ENCODE data around the gene BLACAT1. TPM values are rescaled to one million over a fixed set of nuclear protein-coding genes. Genes with fewer than 3 reads are reported as not detected.

Gene BLACAT1
- total RNA-seq, 1 donor from 2014 or later = 0.07 TPM

DNA sequence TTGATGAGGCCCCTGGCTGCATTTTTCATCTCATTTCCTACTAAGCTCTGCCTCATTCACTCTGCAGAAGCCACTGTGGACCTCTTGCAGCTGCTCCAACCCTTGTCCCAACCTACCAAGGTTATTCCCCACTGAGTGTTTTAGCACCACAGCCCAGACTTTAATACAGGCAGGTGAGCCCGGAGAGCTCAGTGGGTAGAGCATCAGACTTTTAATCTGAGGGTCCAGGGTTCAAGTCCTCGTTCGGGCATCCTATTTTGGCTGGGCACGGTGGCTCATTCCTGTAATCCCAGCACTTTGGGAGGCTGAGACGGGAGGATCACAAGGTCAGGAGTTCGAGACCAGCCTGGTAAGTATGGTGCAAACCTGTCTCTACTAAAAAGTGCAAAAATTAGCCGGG, 18.1 kb upstream of the BLACAT1 start:
- peaks cover 23% of the 10 kb centered on the region for H3K27me3 Mint-ChIP-seq
- CTCF ChIA-PET = interaction anchor here (1.0 kb wide), 1 partner anchor 125 kb away, joined by 3 read pairs; no protein-coding TSS in a partner anchor

DNA sequence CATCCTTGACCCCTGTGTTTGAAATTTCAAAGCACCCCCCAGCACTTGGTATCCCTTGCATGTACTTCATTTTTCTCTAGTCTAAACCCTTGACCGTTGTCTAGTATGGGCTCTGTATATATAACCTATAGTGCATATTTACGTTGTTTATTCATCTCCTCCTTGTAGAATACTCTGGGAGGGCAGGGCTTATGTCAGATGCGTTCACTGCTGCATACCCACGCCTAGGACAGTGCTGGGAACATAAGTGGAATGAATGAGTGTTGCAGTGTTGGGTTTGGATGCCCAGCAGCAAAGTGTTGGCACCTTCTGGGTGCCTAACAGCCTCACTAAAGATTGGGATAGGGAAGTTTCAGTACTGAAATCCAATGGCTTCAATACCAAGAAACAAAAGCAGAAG, 17.6 kb upstream of the BLACAT1 start:
- Mint-ChIP-seq H3K9me3 (peaks cover 14% of the 10 kb centered on the region), H3K4me3 (no peak overlapping the region), H3K27ac (no peak overlapping the region), H3K27me3 (peaks cover 23% of the 10 kb centered on the region), H3K36me3 (ENCODE audit: low read depth) (no peaks in the 10 kb centered on the region), H3K4me1 (peaks cover 4% of the 10 kb centered on the region)
- intact Hi-C loops (cut with micrococcal nuclease) = no loop called here
- DNase-seq (no peak), ATAC-seq (ENCODE audit: low read depth) (no peak)
- CTCF ChIA-PET = interaction anchor here (1.0 kb wide), 1 partner anchor 124 kb away, joined by 3 read pairs; no protein-coding TSS in a partner anchor
- TF ChIP-seq, protein P1, sequence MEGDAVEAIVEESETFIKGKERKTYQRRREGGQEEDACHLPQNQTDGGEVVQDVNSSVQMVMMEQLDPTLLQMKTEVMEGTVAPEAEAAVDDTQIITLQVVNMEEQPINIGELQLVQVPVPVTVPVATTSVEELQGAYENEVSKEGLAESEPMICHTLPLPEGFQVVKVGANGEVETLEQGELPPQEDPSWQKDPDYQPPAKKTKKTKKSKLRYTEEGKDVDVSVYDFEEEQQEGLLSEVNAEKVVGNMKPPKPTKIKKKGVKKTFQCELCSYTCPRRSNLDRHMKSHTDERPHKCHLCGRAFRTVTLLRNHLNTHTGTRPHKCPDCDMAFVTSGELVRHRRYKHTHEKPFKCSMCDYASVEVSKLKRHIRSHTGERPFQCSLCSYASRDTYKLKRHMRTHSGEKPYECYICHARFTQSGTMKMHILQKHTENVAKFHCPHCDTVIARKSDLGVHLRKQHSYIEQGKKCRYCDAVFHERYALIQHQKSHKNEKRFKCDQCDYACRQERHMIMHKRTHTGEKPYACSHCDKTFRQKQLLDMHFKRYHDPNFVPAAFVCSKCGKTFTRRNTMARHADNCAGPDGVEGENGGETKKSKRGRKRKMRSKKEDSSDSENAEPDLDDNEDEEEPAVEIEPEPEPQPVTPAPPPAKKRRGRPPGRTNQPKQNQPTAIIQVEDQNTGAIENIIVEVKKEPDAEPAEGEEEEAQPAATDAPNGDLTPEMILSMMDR (IDR thresholded peaks at IDR 0.05) = no peak
- POLR2A ChIA-PET = no interaction called here

More for the DNA sequence above, 18.1 kb upstream of the BLACAT1 start:
- TF ChIP-seq, protein P1 (IDR thresholded peaks at IDR 0.05) = no peak
- Mint-ChIP-seq H3K9me3 (peaks cover 14% of the 10 kb centered on the region), H3K4me1 (peaks cover 4% of the 10 kb centered on the region), H3K27ac (no peak overlapping the region), H3K36me3 (ENCODE audit: low read depth) (no peaks in the 10 kb centered on the region), H3K4me3 (no peak overlapping the region)
- intact Hi-C loops (cut with micrococcal nuclease) = no loop called here
- DNase-seq (no peak), ATAC-seq (ENCODE audit: low read depth) (no peak)
- POLR2A ChIA-PET = no interaction called here

- H3K27ac Mint-ChIP-seq = no peak overlapping the region
- no peaks in the 10 kb centered on the region for H3K36me3 Mint-ChIP-seq (ENCODE audit: low read depth)
- no peak for ATAC-seq (ENCODE audit: low read depth)
- TF ChIP-seq, protein P1 (IDR thresholded peaks at IDR 0.05) = no peak
- CTCF ChIA-PET = no interaction called here
- H3K9me3 Mint-ChIP-seq = peaks cover 14% of the 10 kb centered on the region
- POLR2A ChIA-PET = no interaction called here
- peaks cover 26% of the 10 kb centered on the region for H3K27me3 Mint-ChIP-seq
- no peak for DNase-seq
- H3K4me1 Mint-ChIP-seq = peaks cover 4% of the 10 kb centered on the region
- H3K4me3 Mint-ChIP-seq = no peak overlapping the region
- intact Hi-C loops (cut with micrococcal nuclease) = no loop called here
Observed at GRCh38 chr1:205472737-205473441, 17.0 kb upstream of the BLACAT1 start.

- ATAC-seq (ENCODE audit: low read depth) (no peak), DNase-seq (no peak)
- CTCF ChIA-PET = no interaction called here
- Mint-ChIP-seq H3K36me3 (ENCODE audit: low read depth) (no peaks in the 10 kb centered on the region), H3K27me3 (peaks cover 41% of the 10 kb centered on the region), H3K9me3 (peaks cover 8% of the 10 kb centered on the region), H3K27ac (no peak overlapping the region), H3K4me1 (peaks cover 4% of the 10 kb centered on the region), H3K4me3 (no peak overlapping the region)
- intact Hi-C loops (cut with micrococcal nuclease) = no loop called here
- TF ChIP-seq, protein P1 (IDR thresholded peaks at IDR 0.05) = no peak
- POLR2A ChIA-PET = no interaction called here
Observed at GRCh38 chr1:205470131-205470530, 14.3 kb upstream of the BLACAT1 start.

- POLR2A ChIA-PET = no interaction called here
- H3K27me3 Mint-ChIP-seq = peaks cover 25% of the 10 kb centered on the region
- H3K4me1 Mint-ChIP-seq = no peaks in the 10 kb centered on the region
- CTCF ChIA-PET = interaction anchor here (1.5 kb wide), 1 partner anchor 19 kb away, joined by 5 read pairs; no protein-coding TSS in a partner anchor
- ATAC-seq (ENCODE audit: low read depth) (no peak), DNase-seq (no peak)
- TF ChIP-seq, protein P1 (IDR thresholded peaks at IDR 0.05) = no peak
- no peaks in the 10 kb centered on the region for H3K36me3 Mint-ChIP-seq (ENCODE audit: low read depth)
- no peaks in the 10 kb centered on the region for H3K9me3 Mint-ChIP-seq
- intact Hi-C loops (cut with micrococcal nuclease) = no loop called here
- no peak overlapping the region for H3K27ac Mint-ChIP-seq
- H3K4me3 Mint-ChIP-seq = no peak overlapping the region
Observed at GRCh38 chr1:205466595-205467220, 10.9 kb upstream of the BLACAT1 start.

Measured in activated B cell treated with CpG ODN at 0.5 μM for 24 hours (primary cell).